Tibial artery (tissue), 4 donors: Measurements from ENCODE around the gene TACC2.

ENCODE experiments used
- DNase-seq, 2 donors: peaks; one replicate each; pipeline ENCODE4 v3.0.0-alpha.2; 2019
- H3K27ac ChIP-seq, 2 donors: fragments of 200-600 bp; sonication (generic) in 1 of 2; 1 replicate in 1 of 2; 2 replicates in 1 of 2; pipeline ENCODE4 v1.5.1; 2018 to 2019; ENCODE audit warnings: mild to moderate bottlenecking in 1 of 2
- H3K27me3 ChIP-seq, 2 donors: fragments of 200-600 bp; sonication (generic) in 1 of 2; one replicate each; pipeline versions ENCODE4 v1.5.1 to v1.6.0; 2016 to 2019
- H3K36me3 ChIP-seq, 3 donors: fragments of 200-600 bp; sonication (generic) in 2 of 3; one replicate each; pipeline ENCODE4 v1.5.1; 2016 to 2019; ENCODE audit warnings: mild to moderate bottlenecking in 2 of 3
- H3K4me1 ChIP-seq, 4 donors: fragments of 200-600 bp; sonication (generic) in 2 of 4; 1 replicate in 3 of 4; 2 replicates in 1 of 4; pipeline ENCODE4 v1.5.1; 2016 to 2019
- H3K4me3 ChIP-seq, 2 donors: fragments of 200-600 bp; sonication (generic) in 1 of 2; 1 replicate in 1 of 2; 2 replicates in 1 of 2; pipeline ENCODE4 v1.5.1; 2018 to 2019; ENCODE audit warnings: mild to moderate bottlenecking in 2 of 2
- H3K9me3 ChIP-seq, 3 donors: fragments of 200-600 bp; sonication (generic) in 1 of 3; one replicate each; pipeline ENCODE4 v1.5.1; 2016 to 2019
- intact Hi-C: fragments of 100-400 bp; cut with DNase I; formaldehyde crosslinking; loops from one replicate; pipeline ENCODE4 v1.15.0; 2023; ENCODE audit warnings: low total_unique reads
- TF ChIP-seq, protein P1 (sequence below), 2 experiments: fragments of 200-600 bp in 1 of 2; fragments of 450-650 bp in 1 of 2; IDR thresholded peaks; one replicate each; pipeline ENCODE4 v1.5.1; 2017 to 2019; ENCODE audit warnings: antibody characterized with exemption in 2 of 2, mild to moderate bottlenecking in 1 of 2, moderate library complexity in 1 of 2

Gene TACC2

DNA sequence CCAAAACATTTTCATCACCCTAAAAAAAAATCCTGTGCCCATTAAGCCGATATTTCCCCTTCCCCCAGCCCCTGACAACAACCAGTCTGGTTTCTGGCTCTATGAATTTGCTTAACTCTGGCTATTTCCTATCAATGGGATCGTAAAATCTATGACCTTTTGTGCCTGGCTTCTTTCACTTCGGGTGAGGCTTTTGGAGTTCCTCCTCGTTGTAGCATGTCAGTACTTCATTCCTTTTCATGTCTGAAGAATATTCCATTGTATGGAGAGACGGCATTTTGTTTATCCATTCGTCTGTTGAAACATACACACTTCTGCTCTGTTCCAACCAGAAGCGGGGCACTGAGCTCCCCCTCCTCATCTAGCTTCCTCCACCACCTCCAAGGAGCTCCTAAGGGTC lies 29.5 kb downstream of the TACC2 start:
- Histone ChIP-seq H3K27ac (peak overlapping the region in 1 of 2 donors; percentile 13), H3K9me3 (no peaks in the 10 kb centered on the region), H3K4me3 (peak overlapping the region in 1 of 2 donors; percentile 33), H3K27me3 (no peaks in the 10 kb centered on the region), H3K36me3 (no peaks in the 10 kb centered on the region), H3K4me1 (peaks cover 0 to 19% (median 8%) of the 10 kb centered on the region in 4 donors)
- intact Hi-C loops: no loop called here
- TF ChIP-seq, protein P1, sequence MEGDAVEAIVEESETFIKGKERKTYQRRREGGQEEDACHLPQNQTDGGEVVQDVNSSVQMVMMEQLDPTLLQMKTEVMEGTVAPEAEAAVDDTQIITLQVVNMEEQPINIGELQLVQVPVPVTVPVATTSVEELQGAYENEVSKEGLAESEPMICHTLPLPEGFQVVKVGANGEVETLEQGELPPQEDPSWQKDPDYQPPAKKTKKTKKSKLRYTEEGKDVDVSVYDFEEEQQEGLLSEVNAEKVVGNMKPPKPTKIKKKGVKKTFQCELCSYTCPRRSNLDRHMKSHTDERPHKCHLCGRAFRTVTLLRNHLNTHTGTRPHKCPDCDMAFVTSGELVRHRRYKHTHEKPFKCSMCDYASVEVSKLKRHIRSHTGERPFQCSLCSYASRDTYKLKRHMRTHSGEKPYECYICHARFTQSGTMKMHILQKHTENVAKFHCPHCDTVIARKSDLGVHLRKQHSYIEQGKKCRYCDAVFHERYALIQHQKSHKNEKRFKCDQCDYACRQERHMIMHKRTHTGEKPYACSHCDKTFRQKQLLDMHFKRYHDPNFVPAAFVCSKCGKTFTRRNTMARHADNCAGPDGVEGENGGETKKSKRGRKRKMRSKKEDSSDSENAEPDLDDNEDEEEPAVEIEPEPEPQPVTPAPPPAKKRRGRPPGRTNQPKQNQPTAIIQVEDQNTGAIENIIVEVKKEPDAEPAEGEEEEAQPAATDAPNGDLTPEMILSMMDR (IDR thresholded peaks at IDR 0.05): no peak
- no peak for DNase-seq

DNA sequence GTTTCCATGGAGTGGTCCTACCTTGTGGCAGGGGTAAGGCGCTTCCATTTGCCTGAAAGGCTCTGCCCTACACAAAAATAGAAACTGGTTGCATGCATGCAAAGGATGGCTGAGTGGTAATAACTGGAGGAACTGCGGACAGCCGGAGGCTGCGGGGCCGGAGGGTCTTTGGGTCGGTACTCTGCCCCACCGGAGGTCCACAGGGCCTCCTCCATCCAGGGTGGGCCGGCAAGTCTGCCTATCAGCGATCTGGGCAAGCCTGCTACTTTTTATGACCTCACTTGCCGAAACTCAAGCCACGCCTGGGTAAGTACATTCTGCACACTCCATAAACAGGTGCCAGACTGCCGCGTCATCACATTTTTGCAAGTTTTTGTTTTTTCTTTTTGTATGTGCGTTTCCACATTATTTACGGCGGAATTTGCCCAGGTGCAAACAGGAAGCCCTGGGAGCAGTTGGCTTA lies 30.0 kb downstream of the TACC2 start:
- Histone ChIP-seq H3K4me1 (peaks cover 0 to 19% (median 8%) of the 10 kb centered on the region in 4 donors), H3K27ac (peak overlapping the region in 1 of 2 donors; percentile 13), H3K36me3 (no peaks in the 10 kb centered on the region), H3K4me3 (peak overlapping the region; percentile 12 to 33), H3K27me3 (no peaks in the 10 kb centered on the region), H3K9me3 (no peaks in the 10 kb centered on the region)
- no peak for DNase-seq
- intact Hi-C loops: no loop called here
- TF ChIP-seq, protein P1 (IDR thresholded peaks at IDR 0.05): no peak

DNA sequence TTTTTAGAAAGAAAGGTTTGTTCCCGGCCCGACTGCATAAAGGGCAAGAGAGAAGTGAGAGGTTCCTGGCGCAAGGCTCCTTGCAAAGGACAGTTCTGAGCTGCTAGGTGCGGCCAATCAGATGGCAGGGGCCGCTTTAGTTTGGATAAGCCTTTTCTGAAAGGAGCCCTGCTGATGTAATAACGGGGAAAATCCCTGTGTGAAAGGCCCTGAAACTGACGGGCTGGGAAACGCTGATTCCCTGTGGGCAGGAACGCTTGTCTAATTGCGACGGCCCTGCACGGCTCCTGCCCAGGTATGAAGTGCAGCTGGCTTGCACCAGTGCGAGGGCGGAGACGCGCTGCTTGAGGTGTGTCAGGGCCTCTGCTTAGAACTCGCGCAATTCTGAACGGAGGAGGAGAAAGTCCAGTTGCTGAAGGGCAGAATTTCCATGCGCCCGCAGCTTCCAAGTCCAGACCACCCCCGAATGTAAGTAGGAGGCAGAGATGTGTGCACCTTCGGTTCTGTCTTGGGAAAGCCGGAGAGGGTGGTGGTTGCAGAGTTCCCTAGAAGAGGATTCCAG lies 30.5 kb downstream of the TACC2 start:
- peak overlapping the region; percentile 12 to 33 for H3K4me3 ChIP-seq
- TF ChIP-seq, protein P1 (IDR thresholded peaks at IDR 0.05): no peak
- H3K27ac ChIP-seq: peak overlapping the region in 1 of 2 donors; percentile 13
- no peaks in the 10 kb centered on the region for H3K9me3 ChIP-seq
- H3K4me1 ChIP-seq: peaks cover 0 to 19% (median 8%) of the 10 kb centered on the region in 4 donors
- intact Hi-C loops: no loop called here
- H3K27me3 ChIP-seq: no peaks in the 10 kb centered on the region
- H3K36me3 ChIP-seq: no peaks in the 10 kb centered on the region
- DNase-seq: no peak

DNA sequence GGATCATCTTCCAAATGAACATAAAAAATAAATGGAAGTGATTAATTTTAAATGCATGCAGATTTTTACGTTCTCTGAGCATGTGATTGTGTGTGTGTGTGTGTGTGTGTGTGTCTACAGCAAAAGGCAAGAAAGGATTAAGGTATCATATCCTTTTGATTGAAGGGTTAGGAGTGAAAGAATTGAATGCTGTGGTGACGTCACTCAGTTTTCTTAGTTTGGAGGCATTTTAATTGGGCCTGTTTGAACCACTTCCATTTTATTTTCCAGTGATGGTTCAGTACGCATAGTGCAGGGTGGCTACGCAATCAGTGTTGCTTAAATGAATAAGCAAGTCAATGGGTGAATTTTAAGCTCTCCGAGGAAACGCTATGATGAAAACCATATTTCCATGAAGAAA lies 31.3 kb downstream of the TACC2 start:
- H3K27ac ChIP-seq: no peak overlapping the region
- TF ChIP-seq, protein P1 (IDR thresholded peaks at IDR 0.05): no peak
- DNase-seq: no peak
- no peaks in the 10 kb centered on the region for H3K36me3 ChIP-seq
- peaks cover 0 to 19% (median 8%) of the 10 kb centered on the region in 4 donors for H3K4me1 ChIP-seq
- intact Hi-C loops: no loop called here
- no peaks in the 10 kb centered on the region for H3K9me3 ChIP-seq
- no peaks in the 10 kb centered on the region for H3K27me3 ChIP-seq
- no peak overlapping the region for H3K4me3 ChIP-seq

DNA sequence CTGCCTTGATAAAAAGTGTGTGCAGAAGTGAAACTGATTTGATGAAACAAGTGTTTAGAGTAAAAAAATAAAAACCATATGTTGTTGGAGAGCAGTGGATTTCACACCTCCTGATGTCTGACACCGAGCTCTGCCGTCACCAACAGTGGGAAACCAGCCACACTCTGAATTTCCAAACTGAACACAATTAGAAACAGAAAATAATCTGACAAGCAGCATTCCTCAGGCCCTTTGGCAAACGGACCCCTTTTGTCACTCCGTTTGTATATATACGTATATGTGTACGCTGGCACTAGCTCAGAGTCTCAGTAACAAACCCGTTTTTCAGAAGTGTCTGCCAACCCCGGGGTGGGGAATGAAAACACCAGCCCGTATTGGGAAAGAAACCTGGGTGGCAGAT lies 32.4 kb downstream of the TACC2 start:
- H3K27ac ChIP-seq: peak overlapping the region; percentile 13 to 58
- H3K4me1 ChIP-seq: peaks cover 0 to 19% (median 8%) of the 10 kb centered on the region in 4 donors
- no peaks in the 10 kb centered on the region for H3K36me3 ChIP-seq
- peak overlapping the region; percentile 25 to 29 for H3K4me3 ChIP-seq
- no peak for DNase-seq
- no peaks in the 10 kb centered on the region for H3K9me3 ChIP-seq
- H3K27me3 ChIP-seq: no peaks in the 10 kb centered on the region
- intact Hi-C loops: no loop called here
- TF ChIP-seq, protein P1 (IDR thresholded peaks at IDR 0.05): no peak
